Motor neuron (in vitro differentiated cells): Measurements from ENCODE around the gene UGT1A4. TPM values are rescaled to one million over a fixed set of nuclear protein-coding genes. Genes with fewer than 3 reads are reported as not detected.
A peak's percentile ranks its signal among the peaks of the same experiment; 100 is the strongest.
"Not testable (repeated sequence)": the region's sequence is repeated elsewhere in the genome, so short reads cannot be mapped to it uniquely, and the experiment has no call there.

Experiments used
- ATAC-seq, 8 experiments: fragments of 200-7000 bp; cut with Tn5 transposase; replicated peaks in 6 of 8; 2 replicates each; pipeline ENCODE4 v1.8.0; 2021; ENCODE audit warnings: mild to moderate bottlenecking in 8 of 8, moderate library complexity in 8 of 8
- H3K27ac ChIP-seq, 2 donors: fragments of 250-450 bp; sonication (Bioruptor Pico); 2 replicates each; pipeline ENCODE4 v1.9.0; 2021; ENCODE audit warnings: antibody characterized with exemption in 2 of 2, mild to moderate bottlenecking in 2 of 2, moderate library complexity in 1 of 2
- H3K4me1 ChIP-seq, 2 donors: fragments of 250-450 bp; sonication (Bioruptor Pico); replicated peaks in 1 of 2; 2 replicates each; pipeline ENCODE4 v1.6.1; 2021; ENCODE audit warnings: antibody characterized with exemption in 2 of 2, mild to moderate bottlenecking in 2 of 2, moderate library complexity in 1 of 2
- H3K4me3 ChIP-seq, 5 donors: fragments of 250-450 bp; sonication (Bioruptor Pico); 2 replicates each; pipeline ENCODE4 v1.9.0; 2021; ENCODE audit warnings: antibody characterized with exemption in 5 of 5, mild to moderate bottlenecking in 5 of 5, moderate library complexity in 4 of 5
- WGBS, 10 experiments: fragments of 450-650 bp; shearing (Covaris generic); methylation state at CpG; one replicate each; pipeline ENCODE4 v1.0.0; 2022; 5-methylcytosine and 5-hydroxymethylcytosine counted together
- in situ Hi-C, 9 experiments: fragments of 400-800 bp; cut with MboI; loops; one replicate each; pipeline ENCODE4 v1.15.0; 2021; ENCODE audit warnings: low sequenced_read_pairs in 9 of 9, low pct_unique_long_range_greater_than_20kb in 2 of 9; ENCODE audit not compliant: unreplicated experiment in 9 of 9
- total RNA-seq, 8 experiments: library from RNA; unstranded; fragments of 300-600 nt; gene quantifications; 2 replicates each; pipeline versions ENCODE4 v1.2.3 to v1.2.4, GENCODE V29; 2022

Gene UGT1A4
- total RNA-seq, 8 experiments from 2014 or later, result 0.08 to 2.3 (median 0.24) TPM; not detected in 4

DNA sequence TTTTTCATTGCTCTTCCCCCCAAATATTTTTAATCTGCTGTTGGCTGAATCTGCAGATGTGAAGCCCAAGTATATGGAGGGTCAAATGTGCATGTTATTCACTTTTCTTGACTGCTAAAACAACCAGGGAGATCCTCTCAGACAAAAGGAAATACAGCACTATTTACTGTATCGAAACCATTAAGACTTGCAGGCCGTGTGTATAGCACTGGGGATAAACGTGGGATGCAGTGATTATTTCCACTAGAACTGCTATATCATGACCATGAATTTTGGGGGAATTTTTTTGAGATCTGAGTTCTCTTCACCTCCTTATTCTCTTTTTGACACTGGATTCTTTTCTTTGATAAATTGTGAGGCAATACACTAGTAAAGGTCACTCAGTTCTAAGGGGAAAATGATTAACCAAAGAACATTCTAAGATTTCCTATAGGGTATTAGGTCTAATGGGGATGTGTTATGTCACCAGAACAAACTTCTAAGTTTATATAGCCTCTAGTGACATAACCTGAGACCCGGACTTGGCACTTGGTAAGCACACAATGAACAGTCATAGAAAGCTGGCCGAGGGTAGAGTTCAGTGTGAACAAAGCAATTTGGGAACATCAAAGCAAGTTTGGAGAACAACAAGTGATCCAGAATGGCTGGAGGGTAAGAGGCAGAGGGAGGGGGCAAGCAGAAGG is 26.7 kb downstream of the UGT1A4 start:
- H3K4me3 ChIP-seq, result no peak overlapping the region
- WGBS, 10 experiments, result 6 to 94% (median 38%) methylated on average over 1 to 3 of the region's 5 CpGs; no CpG with 5 or more reads in 3 of the 10 experiments
- in situ Hi-C loops, result no loop called here
- H3K4me1 ChIP-seq, result no peaks in the 10 kb centered on the region
- ATAC-seq, result no peak
- H3K27ac ChIP-seq, result no peak overlapping the region

DNA sequence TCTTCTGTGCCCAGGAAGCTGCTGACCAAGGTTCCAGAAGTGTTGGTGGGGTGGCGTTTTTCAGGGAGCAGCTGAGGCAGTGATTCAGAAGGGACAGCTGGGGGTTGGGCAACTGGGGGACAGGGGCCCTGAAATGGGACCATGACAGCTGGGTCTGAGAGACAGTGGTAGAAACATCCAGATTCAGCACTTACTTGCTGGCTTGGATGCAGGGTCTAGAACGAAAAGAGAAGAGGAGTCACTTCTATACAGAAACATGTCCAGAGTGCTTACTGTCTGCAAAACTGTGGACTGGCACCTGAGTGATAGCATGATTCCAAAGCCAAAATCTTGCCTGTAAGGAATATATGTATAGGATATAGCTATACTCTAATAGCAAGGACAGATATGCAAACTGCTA is 27.3 kb downstream of the UGT1A4 start:
- ATAC-seq, H3K4me3 ChIP-seq, in situ Hi-C loops, H3K4me1 ChIP-seq, H3K27ac ChIP-seq: not testable (repeated sequence)
- WGBS, 10 experiments, result 60% methylated on average over 1 of the region's 2 CpGs; no CpG with 5 or more reads in 9 of the 10 experiments

DNA sequence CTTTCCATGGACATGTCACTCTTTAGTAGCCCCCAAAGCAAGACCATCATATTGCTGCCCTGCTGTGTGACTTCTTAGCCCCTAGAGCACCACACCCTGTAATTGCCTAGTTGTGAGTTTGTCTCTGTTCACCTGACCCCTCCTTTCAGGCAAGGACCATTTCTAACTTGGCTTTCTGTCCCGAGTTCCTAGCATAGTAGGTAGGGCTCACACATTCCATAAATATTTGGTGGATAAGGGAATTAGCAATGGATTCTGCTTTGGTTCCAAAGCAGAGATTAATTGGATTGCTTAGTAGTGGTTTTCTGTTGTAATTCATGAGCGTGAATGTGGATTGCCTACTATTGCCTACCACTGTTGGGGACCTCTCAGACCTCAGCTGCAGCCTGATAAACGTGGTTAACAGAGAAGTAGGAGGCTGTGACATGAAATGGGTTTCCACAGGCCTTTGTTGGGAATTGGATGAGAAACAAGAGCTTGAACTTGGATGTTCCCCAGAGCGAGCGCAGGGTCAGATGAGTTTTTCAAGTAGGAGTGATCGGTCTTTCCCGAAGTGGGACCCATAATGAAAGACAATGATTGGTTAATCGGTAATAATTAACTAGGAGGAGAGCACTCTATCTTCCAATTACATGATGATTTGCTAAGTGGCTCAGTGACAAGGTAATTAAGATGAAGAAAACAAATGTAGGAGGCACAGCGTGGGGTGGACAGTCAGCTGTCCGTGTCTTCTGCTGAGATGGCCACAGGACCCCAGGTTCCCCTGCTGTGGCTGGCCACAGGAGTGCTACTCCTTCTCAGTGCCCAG is 28.1 kb downstream of the UGT1A4 start:
- ATAC-seq, result peak in 2 of 8 experiments; percentile 19 to 23
- in situ Hi-C loops, result no loop called here
- Histone ChIP-seq H3K27ac (no peak overlapping the region), H3K4me1 (no peaks in the 10 kb centered on the region), H3K4me3 (no peak overlapping the region)
- WGBS, 10 experiments, result 33 to 87% (median 53%) methylated on average over 1 to 9 of the region's 10 CpGs

DNA sequence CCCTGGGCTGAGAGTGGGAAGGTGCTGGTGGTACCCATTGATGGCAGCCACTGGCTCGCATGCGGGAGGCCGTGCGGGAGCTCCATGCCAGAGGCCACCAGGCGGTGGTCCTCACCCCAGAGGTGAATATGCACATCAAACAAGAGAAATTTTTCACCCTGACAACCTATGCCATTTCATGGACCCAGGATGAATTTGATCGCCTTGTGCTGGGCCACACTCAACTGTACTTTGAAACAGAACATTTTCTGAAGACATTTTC is 28.7 kb downstream of the UGT1A4 start:
- 60 to 100% (median 68%) methylated on average over 1 to 6 of the region's 6 CpGs; no CpG with 5 or more reads in 5 of the 10 experiments for WGBS, 10 experiments
- in situ Hi-C loops, result no loop called here
- H3K27ac ChIP-seq, result no peak overlapping the region
- ATAC-seq, result no peak
- no peaks in the 10 kb centered on the region for H3K4me1 ChIP-seq
- H3K4me3 ChIP-seq, result no peak overlapping the region

DNA sequence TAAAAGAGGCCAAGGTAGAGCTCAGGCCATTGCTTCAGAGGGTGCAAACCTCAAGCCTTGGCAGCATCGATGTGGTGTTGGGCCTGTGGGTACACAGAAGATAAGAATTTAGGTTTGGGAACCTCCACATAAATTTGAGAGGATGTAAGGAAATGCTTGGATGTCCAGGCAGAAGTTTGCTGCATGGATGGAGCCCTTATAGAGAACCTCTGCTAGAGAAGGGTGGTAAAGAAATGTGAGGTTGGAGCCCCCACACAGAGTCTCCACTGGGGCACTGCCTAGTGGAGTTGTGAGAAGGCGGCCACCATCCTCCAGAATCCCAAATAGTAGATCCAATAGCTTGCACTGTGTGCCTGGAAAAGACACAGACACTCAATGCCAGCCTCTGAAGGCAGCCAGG is 32.2 kb downstream of the UGT1A4 start:
- not testable (repeated sequence) for ATAC-seq
- WGBS, 10 experiments, result 40% methylated on average over 1 of the region's 2 CpGs; no CpG with 5 or more reads in 9 of the 10 experiments

DNA sequence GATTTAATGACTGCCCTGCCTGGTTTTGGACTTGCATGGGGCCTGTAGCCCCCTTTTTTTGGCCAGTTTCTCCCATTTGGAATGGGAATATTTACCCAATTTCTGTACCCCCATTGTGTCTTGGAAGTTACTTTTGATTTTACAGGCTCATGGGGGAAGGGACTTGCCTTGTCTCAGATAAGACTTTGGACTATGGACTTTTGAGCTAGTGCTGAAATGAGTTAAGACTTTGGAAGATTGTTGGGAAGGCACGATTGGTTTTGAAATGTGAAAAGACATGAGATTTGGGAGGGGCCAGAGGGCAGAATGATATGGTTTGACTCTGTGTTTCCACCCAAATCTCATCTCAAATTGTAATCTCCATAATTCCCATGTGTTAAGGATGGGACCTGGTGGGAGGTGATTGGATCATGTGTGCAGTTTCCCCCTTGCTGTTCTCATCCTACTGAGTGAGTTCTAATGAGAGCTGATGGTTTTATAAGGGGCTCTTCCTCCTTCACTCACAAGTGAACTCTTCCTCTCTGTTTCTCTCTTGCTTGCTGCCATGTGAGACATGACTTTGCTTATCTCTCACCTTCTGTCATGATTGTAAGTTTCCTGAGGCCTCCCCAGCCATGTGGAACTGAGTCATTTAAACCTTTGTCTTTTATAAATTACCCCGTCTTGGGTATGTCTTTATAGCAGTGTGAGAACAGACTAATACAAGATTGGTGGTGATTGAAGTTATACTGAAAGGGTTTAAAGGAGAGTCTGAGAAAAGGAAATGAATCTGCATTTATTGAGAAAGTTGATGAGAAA is 32.9 kb downstream of the UGT1A4 start:
- WGBS, 10 experiments, result 7 to 100% (median 50%) methylated on average over 1 to 2 of the region's 2 CpGs; no CpG with 5 or more reads in 1 of the 10 experiments
- H3K4me1 ChIP-seq, H3K27ac ChIP-seq, in situ Hi-C loops, H3K4me3 ChIP-seq, ATAC-seq: not testable (repeated sequence)

More for the DNA sequence above, 32.2 kb downstream of the UGT1A4 start:
- H3K4me3 ChIP-seq, H3K4me1 ChIP-seq, in situ Hi-C loops, H3K27ac ChIP-seq: not testable (repeated sequence)

DNA sequence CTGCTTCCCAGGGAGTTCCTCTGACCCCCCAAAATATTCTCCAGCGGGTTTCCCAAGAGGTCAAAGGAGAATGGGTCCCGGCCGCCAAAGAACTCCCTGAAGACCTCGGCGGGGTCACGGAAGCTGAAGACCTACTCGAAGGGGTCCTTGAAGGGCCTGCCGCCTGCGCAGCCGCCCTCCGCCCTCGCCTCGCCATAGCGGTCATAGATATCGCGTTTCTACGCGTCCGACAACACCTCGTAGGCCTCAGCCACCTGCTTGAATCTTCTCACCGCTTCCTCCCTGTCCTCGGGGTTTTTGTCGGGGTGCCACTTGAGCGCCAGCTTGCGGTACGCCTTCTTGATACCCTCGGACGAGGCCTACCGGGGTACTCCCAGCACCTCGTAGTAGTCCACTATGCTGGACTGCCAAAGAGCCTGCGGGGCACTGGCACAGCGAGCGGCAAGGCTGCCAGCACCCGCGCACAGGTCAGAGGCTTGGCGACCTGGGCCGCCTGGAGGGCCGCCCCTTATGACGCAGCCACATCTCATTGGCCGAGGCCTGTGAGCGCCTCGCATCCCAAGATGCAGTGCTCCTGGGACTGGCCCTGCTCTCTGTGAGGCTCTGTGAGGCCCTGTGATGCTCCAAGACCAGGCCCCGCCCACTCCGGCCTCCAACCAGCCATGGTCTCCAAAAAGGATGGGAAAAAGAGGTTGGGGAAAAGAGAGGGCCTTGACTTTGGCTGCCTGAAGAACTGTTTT is 36.5 kb downstream of the UGT1A4 start:
- 90 to 100% (median 100%) methylated on average over 2 to 13 of the region's 44 CpGs; no CpG with 5 or more reads in 5 of the 10 experiments for WGBS, 10 experiments
- Histone ChIP-seq H3K27ac (no peak overlapping the region), H3K4me3 (no peak overlapping the region), H3K4me1 (no peaks in the 10 kb centered on the region)
- in situ Hi-C loops, result no loop called here
- no peak for ATAC-seq

DNA sequence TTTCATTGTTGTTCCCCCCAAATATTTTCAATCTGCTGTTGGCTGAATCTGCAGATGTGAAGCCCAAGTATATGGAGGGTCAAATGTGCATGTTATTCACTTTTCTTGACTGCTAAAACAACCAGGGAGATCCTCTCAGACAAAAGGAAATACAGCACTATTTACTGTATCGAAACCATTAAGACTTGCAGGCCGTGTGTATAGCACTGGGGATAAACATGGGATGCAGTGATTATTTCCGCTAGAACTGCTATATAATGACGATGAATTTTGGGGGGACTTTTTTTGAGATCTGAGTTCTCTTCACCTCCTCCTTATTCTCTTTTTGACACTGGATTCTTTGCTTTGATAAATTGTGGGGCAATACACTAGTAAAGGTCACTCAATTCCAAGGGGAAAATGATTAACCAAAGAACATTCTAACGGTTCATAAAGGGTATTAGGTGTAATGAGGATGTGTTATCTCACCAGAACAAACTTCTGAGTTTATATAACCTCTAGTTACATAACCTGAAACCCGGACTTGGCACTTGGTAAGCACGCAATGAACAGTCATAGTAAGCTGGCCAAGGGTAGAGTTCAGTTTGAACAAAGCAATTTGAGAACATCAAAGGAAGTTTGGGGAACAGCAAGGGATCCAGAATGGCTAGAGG is 38.0 kb downstream of the UGT1A4 start:
- H3K4me1 ChIP-seq, result no peaks in the 10 kb centered on the region
- H3K4me3 ChIP-seq, result no peak overlapping the region
- in situ Hi-C loops, result no loop called here
- WGBS, 10 experiments, result 0 to 88% (median 70%) methylated on average over 1 to 5 of the region's 7 CpGs; no CpG with 5 or more reads in 1 of the 10 experiments
- no peak overlapping the region for H3K27ac ChIP-seq
- ATAC-seq, result no peak

DNA sequence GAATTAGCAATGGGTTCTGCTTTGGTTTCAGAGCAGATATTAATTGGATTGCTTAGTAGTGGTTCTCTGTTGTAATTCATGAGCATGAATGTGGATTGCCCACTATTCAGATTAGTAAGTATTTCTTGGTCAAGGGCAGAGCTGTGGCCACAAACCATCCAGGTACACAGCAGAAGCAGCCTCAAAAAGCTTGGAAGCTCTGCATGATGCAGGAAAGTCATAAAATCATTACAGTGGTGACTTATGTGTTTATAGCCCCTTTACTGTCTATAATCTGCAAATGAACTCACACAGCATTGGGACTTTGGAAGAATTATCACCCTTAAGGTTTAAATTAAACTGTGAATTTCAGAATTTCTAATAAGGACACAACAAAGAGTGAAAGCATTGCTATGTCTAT is 39.6 kb downstream of the UGT1A4 start:
- Histone ChIP-seq H3K4me3 (no peak overlapping the region), H3K27ac (no peak overlapping the region), H3K4me1 (no peaks in the 10 kb centered on the region)
- in situ Hi-C loops, result no loop called here
- ATAC-seq, result no peak

DNA sequence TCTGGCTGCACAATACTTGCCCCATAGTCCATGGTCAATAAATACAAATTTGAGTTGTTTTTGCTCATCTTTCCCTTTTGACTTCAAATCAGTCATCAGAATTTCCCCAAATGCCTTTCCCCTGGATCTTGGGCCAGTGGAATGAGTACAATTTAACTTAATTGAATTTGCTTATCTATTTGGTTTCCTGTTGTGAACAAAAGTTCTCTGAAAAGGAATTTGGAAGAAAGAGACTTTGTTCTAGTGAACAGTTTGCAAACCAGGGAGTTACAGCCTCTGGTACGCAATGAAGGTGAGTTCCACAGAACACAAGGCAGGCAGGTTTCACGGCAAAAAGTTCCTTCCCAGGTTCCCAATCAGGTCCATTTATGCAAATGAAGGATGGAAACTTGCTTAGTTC is 40.3 kb downstream of the UGT1A4 start:
- Histone ChIP-seq H3K4me1 (no peaks in the 10 kb centered on the region), H3K4me3 (no peak overlapping the region), H3K27ac (no peak overlapping the region)
- 83 to 100% (median 90%) methylated on average over 1 to 2 of the region's 2 CpGs; no CpG with 5 or more reads in 1 of the 10 experiments for WGBS, 10 experiments
- in situ Hi-C loops, result no loop called here
- ATAC-seq, result no peak

DNA sequence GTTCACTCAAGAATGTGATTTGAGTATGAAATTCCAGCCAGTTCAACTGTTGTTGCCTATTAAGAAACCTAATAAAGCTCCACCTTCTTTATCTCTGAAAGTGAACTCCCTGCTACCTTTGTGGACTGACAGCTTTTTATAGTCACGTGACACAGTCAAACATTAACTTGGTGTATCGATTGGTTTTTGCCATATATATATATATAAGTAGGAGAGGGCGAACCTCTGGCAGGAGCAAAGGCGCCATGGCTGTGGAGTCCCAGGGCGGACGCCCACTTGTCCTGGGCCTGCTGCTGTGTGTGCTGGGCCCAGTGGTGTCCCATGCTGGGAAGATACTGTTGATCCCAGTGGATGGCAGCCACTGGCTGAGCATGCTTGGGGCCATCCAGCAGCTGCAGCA is 41.5 kb downstream of the UGT1A4 start, which contains the start of gene UGT1A1:
TSS of gene UGT1A1 (plus strand) at position 228 of the 400 bp plus-strand sequence. CDS start at position 246, 18 bp downstream.
- no peak for ATAC-seq
- Histone ChIP-seq H3K27ac (no peak within 1 kb of the TSS), H3K4me3 (no peak within 1 kb of the TSS), H3K4me1 (no peaks in the 10 kb centered on the region)
- in situ Hi-C loops, result no loop called here
- WGBS, 10 experiments, result 40 to 100% (median 81%) methylated on average over 1 to 6 of the region's 6 CpGs; no CpG with 5 or more reads in 2 of the 10 experiments

DNA sequence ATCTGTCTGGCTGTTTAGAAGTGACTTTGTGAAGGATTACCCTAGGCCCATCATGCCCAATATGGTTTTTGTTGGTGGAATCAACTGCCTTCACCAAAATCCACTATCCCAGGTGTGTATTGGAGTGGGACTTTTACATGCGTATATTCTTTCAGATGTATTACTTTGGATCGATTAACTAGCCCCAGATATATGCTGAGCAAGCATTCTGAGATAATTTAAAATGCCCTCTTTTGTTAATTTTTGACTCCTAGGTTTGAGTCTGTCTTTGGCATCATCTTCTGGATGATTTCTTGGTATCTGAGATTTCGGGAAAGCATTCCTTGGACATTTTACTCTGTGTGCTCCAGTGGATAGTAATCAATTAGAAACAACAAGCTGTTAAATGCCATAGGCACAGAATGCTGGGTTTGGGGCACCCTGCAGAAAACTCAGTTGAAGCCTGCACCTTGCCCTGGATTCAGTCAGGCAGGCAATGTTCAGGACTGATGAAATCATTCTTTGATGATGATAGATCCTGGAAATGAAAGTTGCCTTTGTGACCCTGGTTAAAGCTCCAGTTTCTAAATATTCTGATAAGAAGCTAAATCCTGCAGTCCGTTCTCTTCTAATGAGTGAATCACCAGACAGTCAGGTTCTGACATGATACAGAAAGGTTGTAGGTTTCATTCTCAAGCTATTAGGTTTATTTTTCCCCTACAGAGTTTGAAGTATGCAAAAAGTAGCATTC is 42.7 kb downstream of the UGT1A4 start:
- Histone ChIP-seq H3K4me1 (no peaks in the 10 kb centered on the region), H3K4me3 (no peak overlapping the region), H3K27ac (no peak overlapping the region)
- in situ Hi-C loops, result no loop called here
- ATAC-seq, result no peak
- WGBS, 10 experiments, result 50 to 100% (median 89%) methylated on average over 1 to 4 of the region's 4 CpGs; no CpG with 5 or more reads in 2 of the 10 experiments
